WTC11 (cell line): Measurements from ENCODE around the gene ATP8B4.

ENCODE experiments used
- CTCF ChIP-seq: fragments of 200-600 bp; IDR thresholded peaks from 2 replicates; pipeline ENCODE4 v1.8.0; 2022; ENCODE audit warnings: antibody characterized with exemption
- FOXJ3 ChIP-seq: sonication (generic); formaldehyde crosslinking; IDR thresholded peaks from 2 replicates; pipeline ENCODE4 v1.9.0; 2021; ENCODE audit warnings: missing genetic modification reagents, mild to moderate bottlenecking, borderline replicate concordance
- MLX ChIP-seq: sonication (generic); formaldehyde crosslinking; IDR thresholded peaks from 2 replicates; pipeline ENCODE4 v1.8.1; 2023; ENCODE audit warnings: mild to moderate bottlenecking, missing genetic modification reagents, moderate library complexity
- NFYB ChIP-seq: sonication (generic); formaldehyde crosslinking; conservative IDR thresholded peaks from 2 replicates; pipeline ENCODE4 v1.8.0; 2022; ENCODE audit warnings: low read depth, missing genetic modification reagents
- SP1 ChIP-seq: sonication (generic); formaldehyde crosslinking; conservative IDR thresholded peaks from 2 replicates; pipeline ENCODE4 v1.8.1; 2022; ENCODE audit warnings: missing genetic modification reagents
- ZNF121 ChIP-seq: sonication (generic); formaldehyde crosslinking; IDR thresholded peaks from 2 replicates; pipeline ENCODE4 v1.8.0; 2023; ENCODE audit warnings: missing genetic modification reagents
- ZNF512 ChIP-seq: sonication (generic); formaldehyde crosslinking; IDR thresholded peaks from 2 replicates; pipeline ENCODE4 v1.8.1; 2022; ENCODE audit warnings: missing genetic modification reagents, borderline replicate concordance

- TF ChIP-seq CTCF, result no peak
- TF ChIP-seq ZNF512 (CRISPR knock-in tag), result no peak
- no peak for TF ChIP-seq FOXJ3 (CRISPR knock-in tag)
- TF ChIP-seq MLX, result no peak
- TF ChIP-seq SP1 (CRISPR knock-in tag), result no peak
- TF ChIP-seq NFYB (CRISPR knock-in tag), result no peak
- TF ChIP-seq ZNF121 (CRISPR knock-in tag), result no peak
Measured at GRCh38 chr15:50127255-50127777, 8.3 kb upstream of the ATP8B4 start.
